Skin of body (tissue), 2 donors: ENCODE measurements around the gene KLHL13. TPM values are rescaled to one million over a fixed set of nuclear protein-coding genes. Genes with fewer than 3 reads are reported as not detected.
"Not testable (repeated sequence)": the region's sequence is repeated elsewhere in the genome, so short reads cannot be mapped to it uniquely, and the experiment has no call there.

Experiments
- DNase-seq: peaks from one replicate; lab custom pipeline; 2025; lab: John Stamatoyannopoulos, UW
- total RNA-seq: library from RNA; depleted of rRNA; stranded (reverse); fragments of >200 nt; gene quantifications from one replicate; pipeline ENCODE4 v1.2.3, GENCODE V29; 2014

KLHL13 gene
- total RNA-seq, 1 donor from 2014 or later, result 19.9 TPM

GRCh38 chrX:118088084-118088483 lies 28.5 kb downstream of the KLHL13 start:
- DNase-seq, result no peak

GRCh38 chrX:118074196-118074595 lies 42.4 kb downstream of the KLHL13 start:
- no peak for DNase-seq

DNA sequence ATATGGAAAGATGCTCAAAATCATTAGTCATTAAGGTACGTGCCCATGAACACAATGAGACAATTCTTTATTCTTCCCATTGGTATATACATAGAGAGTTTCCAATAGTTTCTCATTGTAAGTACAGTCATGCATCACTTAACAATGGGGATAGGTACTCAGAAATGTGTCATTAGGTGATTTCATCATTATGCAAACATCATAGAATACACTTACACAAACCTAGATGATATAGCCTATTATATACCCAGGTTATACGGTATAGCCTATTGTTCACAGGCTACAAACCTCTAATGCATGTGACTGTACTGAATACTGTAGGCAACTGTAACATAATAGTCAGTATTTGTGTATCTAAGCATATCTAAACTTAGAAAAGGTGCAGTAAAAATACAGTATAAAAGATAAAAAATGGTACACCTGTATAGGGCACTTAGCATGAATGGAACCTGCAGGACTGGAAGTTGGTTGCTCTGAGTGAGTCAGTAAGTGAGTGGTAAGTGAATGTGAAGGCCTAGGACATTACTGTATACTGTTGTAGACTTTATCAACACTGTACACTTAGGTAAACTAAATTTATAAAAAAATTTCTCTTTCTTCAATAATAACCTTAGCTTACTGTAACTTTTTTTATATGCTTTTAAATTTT lies 49.6 kb downstream of the KLHL13 start:
- no peak for DNase-seq

GRCh38 chrX:118062817-118063615 lies 53.6 kb downstream of the KLHL13 start:
- DNase-seq, result no peak

- DNase-seq, result no peak
These were observed 54.4 kb downstream of the KLHL13 start for GRCh38 chrX:118062048-118062789.

DNA sequence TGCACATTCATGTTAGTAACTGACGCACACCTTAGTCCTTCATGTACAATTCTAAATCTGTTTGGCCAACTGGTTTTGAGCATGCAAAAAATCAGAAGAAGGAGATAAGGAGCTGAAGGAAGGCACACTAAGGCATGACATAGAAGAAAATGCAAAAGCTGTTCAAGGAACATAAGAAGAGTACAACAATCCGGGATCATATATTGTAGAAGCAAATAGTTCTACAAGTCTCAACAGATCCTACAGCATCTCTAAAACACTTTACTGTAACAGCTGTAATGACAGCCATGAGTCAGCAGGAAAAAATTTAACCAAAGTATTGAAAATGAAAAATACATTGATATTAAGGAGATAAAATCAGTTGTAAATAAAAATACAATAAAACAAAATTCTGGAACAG lies 57.7 kb downstream of the KLHL13 start:
- DNase-seq, result no peak

- DNase-seq, result no peak
These were observed 59.7 kb downstream of the KLHL13 start for GRCh38 chrX:118056870-118057269.

DNA sequence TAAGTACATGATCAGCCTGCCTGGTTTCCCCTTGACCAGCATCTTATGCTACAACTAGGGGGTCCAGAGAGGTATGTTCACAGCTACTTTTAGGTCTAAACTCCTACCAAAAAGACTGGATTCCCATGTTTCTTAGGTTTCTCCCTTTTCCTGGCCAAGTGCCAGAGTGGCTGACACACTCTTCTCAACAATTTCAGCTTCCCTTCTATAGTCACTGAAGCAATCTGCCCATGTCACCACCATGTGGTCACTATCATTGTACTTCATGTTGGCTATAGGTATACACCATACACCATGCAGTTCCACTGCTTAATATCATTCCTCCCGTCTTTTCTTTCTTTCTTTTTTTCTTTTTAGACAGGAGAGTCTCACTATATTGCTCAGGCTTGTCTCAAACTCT lies 66.9 kb downstream of the KLHL13 start:
- no peak for DNase-seq

DNA sequence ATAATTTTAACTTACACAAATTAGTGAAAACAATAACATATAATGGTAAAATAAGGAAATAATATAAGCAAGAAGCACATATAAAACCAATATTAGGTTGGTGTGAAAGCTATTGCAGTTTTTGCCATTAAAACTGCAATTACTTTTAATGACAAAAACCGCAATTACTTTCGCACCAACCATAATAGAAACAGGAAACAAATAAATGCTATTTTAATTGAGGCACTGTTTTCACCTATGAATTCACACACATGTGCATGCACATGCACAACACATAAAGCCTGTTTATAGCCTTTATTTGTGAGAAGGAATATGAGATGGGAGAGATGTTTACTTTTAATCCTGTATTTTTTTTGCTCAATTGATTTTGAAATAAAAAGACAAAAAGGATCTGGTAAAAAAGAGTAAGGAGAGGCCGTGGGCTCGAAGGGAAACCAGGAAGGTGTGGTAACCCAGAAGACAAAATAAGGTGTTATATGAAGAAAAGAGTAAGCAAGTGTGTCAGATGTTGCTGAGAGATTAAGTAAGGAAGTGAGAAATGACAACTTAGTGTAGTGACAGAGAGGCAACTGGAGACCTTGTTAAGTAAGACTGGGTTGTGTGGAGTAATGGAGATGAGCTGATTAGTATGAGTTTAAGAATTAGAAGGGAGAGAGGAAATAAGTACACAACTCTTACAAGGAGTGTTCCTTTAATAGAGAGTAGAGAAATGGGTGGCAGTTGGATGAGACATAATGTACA lies 69.0 kb downstream of the KLHL13 start:
- no peak for DNase-seq

DNA sequence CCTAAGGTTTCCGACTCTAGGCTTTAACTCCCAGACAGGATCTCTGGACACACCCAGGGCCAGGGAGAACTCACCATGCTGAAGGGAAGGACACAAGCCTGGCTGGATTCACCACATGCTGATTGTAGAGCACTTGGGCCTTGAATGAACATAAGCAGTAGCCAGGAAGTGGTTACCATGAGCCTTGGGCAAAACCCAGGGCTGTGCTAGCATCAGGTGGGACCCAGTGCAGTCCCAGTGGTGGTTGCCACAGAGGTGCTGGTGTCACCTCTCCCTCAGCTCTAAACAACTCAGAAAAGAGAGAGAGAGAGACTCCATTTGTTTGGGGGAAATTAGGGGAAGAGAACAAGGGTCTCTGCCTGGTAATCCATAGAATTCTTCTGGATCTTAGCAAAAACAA lies 77.0 kb downstream of the KLHL13 start:
- no peak for DNase-seq

DNA sequence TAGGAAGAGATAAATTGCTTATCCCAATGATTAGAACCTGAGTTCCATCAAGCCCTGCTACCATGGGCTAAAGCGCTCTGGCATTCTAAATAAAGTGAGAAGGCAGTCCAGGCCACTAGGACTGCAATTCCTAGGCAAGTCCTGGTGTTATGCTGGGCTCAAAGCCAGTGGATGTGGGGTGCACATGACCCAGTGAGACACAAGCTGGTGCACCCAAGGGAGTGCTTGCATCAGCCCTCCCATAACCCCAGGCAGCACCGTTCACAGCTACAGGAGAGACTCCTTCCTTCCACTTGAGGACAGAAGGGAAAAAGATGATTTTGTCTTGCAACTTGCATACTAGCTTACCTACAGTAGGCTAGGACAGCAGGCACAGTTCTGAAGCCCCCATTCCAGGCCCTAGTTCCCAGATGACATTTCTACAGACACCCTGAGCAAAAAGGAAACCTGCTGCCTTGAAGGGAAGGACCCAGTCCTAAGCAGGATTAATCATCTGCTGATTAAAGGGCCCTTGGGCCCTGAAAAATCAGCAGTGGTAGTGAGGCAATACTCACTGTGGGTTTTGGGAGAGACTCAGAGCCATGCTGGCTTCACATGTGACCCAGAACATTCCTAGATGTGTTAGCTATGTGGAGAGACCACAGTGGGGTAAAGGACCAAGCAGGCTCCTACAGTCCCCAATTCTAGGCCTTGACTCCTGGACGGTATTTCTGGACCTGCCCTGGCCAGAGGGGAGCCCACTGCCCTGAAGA lies 77.8 kb downstream of the KLHL13 start:
- no peak for DNase-seq

DNA sequence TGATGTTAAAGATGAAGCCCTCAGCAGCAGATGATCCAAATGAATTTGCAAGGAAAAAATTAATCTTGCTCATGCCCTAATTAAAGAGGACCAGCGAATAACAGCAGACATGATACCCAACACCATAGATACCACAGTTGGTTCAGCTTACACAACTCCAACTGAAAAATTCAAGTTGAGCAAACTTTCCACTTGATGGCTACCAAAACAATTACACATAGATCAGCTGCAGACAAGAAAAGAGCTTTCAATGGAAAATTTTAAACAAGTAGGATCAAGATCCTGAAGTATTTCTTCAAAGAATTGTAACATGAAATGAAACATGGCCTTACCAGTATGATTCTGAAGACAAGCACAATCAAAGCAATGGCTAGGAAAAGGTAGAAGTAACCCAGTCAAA lies 90.0 kb downstream of the KLHL13 start:
- DNase-seq, result no peak

DNA sequence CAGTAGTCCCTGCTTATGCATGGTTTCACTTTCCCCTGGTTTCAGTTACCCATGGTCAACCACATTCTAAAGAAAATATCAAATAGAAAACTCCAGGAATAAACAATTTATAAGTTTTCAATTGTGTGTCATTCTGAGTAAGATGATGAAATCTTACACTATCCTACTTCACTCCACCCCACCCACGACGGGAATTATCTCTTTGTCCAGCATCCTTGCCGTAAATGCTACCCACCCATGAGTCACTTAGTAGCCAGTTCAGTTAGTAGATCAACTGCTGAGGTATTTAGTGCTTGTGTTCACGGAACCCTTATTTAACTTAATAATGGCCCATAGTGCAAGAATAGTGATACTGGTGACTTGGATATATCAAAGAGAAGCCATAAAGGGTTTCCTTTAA lies 91.4 kb downstream of the KLHL13 start:
- no peak for DNase-seq

- no peak for DNase-seq
These were observed 92.1 kb downstream of the KLHL13 start for GRCh38 chrX:118024482-118024881.

DNA sequence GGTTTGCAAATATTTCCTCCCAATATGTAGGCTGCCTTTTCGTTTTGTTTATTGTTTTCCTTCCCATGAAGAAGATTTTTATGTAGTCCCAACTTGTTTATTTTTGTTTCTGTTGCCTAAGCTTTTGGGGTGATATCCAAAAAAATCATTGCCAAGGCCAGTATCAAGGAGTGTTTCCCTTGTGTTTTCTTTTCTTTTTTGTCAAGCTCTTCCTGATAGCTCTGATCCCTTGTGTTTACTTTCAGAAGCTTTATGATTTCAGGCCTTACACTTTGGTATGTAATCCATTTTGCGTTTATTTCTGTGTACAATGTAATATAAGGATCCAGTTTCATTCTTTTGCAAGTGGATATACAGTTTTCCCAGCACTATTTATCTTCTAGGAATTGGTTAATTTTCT lies 93.9 kb downstream of the KLHL13 start:
- no peak for DNase-seq

- DNase-seq, result no peak
These were observed 100.2 kb downstream of the KLHL13 start for GRCh38 chrX:118016422-118016821.

DNA sequence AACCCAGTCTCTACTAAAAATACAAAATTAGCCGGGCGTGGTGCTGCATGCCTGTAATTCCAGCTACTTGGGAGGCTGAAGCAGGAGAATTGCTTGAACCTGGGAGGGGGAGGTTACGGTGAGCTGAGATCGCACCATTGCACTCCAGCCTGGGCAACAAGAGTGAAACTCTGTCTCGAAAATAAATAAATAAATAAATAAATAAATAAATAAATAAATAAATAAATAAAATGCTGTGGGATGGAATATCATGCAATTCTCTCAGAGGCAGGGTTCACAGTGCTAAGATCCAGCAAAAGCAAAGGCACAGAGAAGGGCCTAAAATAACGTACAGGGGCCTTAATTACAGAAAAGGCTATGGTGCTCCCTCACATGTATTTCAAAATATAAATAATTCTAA lies 114.2 kb downstream of the KLHL13 start:
- not testable (repeated sequence) for DNase-seq

DNA sequence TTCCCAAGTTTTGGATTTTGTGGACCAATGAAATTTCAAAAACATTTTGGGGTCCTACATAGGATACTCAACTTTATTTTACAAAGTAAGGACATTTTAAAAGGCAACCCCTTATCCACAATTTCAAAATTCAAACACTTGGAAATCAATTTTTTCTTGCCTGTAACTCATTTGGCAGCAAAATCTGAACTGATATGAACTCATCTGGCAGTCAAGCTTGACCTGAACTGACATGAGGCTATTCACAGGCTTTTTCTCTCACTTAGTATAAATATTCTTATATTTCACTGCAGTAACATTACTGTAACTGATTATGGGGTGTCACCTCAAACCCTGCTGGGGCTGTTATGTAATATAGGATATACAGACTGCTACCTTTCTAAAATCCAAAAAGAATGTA lies 116.1 kb downstream of the KLHL13 start:
- no peak for DNase-seq

DNA sequence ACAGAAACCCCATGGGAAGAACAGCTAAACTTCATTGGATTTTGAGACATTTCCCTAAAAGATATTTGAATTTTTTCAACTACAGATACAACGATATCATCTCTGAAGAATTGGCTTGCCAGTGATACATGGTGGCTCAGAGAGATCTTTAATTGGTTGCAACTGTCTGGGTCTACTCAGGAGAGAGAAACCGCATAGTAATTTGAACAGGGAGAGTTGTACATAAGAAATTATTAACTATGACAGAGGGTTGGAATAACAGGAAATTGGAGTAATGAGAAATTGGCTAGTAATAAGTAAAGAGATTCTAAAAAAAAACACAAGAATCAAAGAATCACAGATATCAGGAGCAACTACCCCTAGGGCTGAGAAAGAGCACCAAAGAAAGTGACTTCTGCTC lies 118.4 kb downstream of the KLHL13 start:
- no peak for DNase-seq

GRCh38 chrX:117996918-117997480 lies 119.6 kb downstream of the KLHL13 start:
- DNase-seq, result no peak

DNA sequence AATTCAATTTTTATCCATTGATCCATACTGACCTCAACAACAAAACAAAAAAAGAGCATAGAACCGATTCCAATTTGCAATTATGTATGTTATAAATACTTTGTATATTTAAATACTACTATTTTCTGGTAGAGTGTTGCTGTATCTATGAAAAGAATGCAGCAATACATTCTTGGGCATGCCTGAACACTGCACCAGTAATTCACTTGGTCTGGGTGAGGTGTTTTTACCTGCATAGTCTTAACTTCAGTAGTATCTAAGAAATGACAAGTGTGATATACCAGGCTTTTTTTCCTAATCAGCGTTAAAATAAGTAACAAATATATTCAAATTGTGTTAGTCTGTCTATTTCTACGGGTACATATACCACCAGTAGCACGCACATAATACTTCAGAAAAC lies 120.2 kb downstream of the KLHL13 start:
- no peak for DNase-seq
